ENCODE data around the gene NEAT1. TPM values are rescaled to one million over a fixed set of nuclear protein-coding genes. Genes with fewer than 3 reads are reported as not detected.

Gene NEAT1
- total RNA-seq, 1 donor, result 818 TPM

- H3K9me3 ChIP-seq (ENCODE audit: low read depth, low read length), result no peaks in the 10 kb centered on the region
- no peaks in the 10 kb centered on the region for H3K27me3 ChIP-seq (ENCODE audit: insufficient read depth, low read length)
- H3K4me2 ChIP-seq (ENCODE audit: insufficient read depth, low read length), result peak overlapping the region; percentile 80
- H3K27ac ChIP-seq (ENCODE audit: low read depth, low read length), result peak overlapping the region; percentile 100
- DNase-seq (ENCODE audit: insufficient read length, low spot score, missing footprints), result peak; percentile 89
- no peaks in the 10 kb centered on the region for H4K20me1 ChIP-seq (ENCODE audit: insufficient read depth, low read length)
- peaks cover 50% of the 10 kb centered on the region for H3K4me1 ChIP-seq (ENCODE audit: insufficient read depth, low read length)
- H3K36me3 ChIP-seq (ENCODE audit: insufficient read depth, low read length), result no peaks in the 10 kb centered on the region
- peak overlapping the region; percentile 65 for H3K4me3 ChIP-seq (ENCODE audit: insufficient read depth, low read length)
- H2AFZ ChIP-seq (ENCODE audit: low read length), result no peak overlapping the region
- peaks cover 64% of the 10 kb centered on the region for H3K79me2 ChIP-seq (ENCODE audit: insufficient read depth, low read length)
- no peak for TF ChIP-seq CTCF (IDR thresholded peaks at IDR 0.05; ENCODE audit: extremely low read depth, low read depth, low read length)
These were observed 56.0 kb downstream of the NEAT1 start for GRCh38 chr11:65478388-65479183.

GRCh38 chr11:65479184-65480145, 56.9 kb downstream of the NEAT1 start:
- Histone ChIP-seq H3K27ac (ENCODE audit: low read depth, low read length) (peak overlapping the region; percentile 100), H2AFZ (ENCODE audit: low read length) (no peak overlapping the region), H4K20me1 (ENCODE audit: insufficient read depth, low read length) (no peaks in the 10 kb centered on the region), H3K4me2 (ENCODE audit: insufficient read depth, low read length) (peak overlapping the region; percentile 80), H3K36me3 (ENCODE audit: insufficient read depth, low read length) (no peaks in the 10 kb centered on the region), H3K9me3 (ENCODE audit: low read depth, low read length) (no peaks in the 10 kb centered on the region), H3K4me1 (ENCODE audit: insufficient read depth, low read length) (peaks cover 50% of the 10 kb centered on the region), H3K27me3 (ENCODE audit: insufficient read depth, low read length) (no peaks in the 10 kb centered on the region), H3K4me3 (ENCODE audit: insufficient read depth, low read length) (peak overlapping the region; percentile 65), H3K79me2 (ENCODE audit: insufficient read depth, low read length) (peaks cover 59% of the 10 kb centered on the region)
- peak; percentile 64 for TF ChIP-seq CTCF (IDR thresholded peaks at IDR 0.05; ENCODE audit: extremely low read depth, low read depth, low read length)
- DNase-seq (ENCODE audit: insufficient read length, low spot score, missing footprints), result peak; percentile 91

- Histone ChIP-seq H3K4me1 (ENCODE audit: insufficient read depth, low read length) (peaks cover 59% of the 10 kb centered on the region), H4K20me1 (ENCODE audit: insufficient read depth, low read length) (no peaks in the 10 kb centered on the region), H3K27me3 (ENCODE audit: insufficient read depth, low read length) (no peaks in the 10 kb centered on the region), H3K4me3 (ENCODE audit: insufficient read depth, low read length) (no peak overlapping the region), H3K9me3 (ENCODE audit: low read depth, low read length) (no peaks in the 10 kb centered on the region), H2AFZ (ENCODE audit: low read length) (no peak overlapping the region), H3K27ac (ENCODE audit: low read depth, low read length) (peak overlapping the region; percentile 89), H3K79me2 (ENCODE audit: insufficient read depth, low read length) (peaks cover 44% of the 10 kb centered on the region), H3K36me3 (ENCODE audit: insufficient read depth, low read length) (no peaks in the 10 kb centered on the region), H3K4me2 (ENCODE audit: insufficient read depth, low read length) (no peak overlapping the region)
- TF ChIP-seq CTCF (IDR thresholded peaks at IDR 0.05; ENCODE audit: extremely low read depth, low read depth, low read length), result no peak
- DNase-seq (ENCODE audit: insufficient read length, low spot score, missing footprints), result no peak
These were observed 59.8 kb downstream of the NEAT1 start for GRCh38 chr11:65482306-65482850.
